Caki2 (cell line): Measurements from ENCODE around the gene TCEANC2. TPM values are rescaled to one million over a fixed set of nuclear protein-coding genes. Genes with fewer than 3 reads are reported as not detected.

Experiments
- DNase-seq: peaks from one replicate; pipeline ENCODE4 v3.0.0-alpha.2; 2015; ENCODE audit warnings: low read depth
- in situ Hi-C: cut with HindIII; loops from 2 replicates; pipeline ENCODE4 v1.10.0; 2016; ENCODE audit warnings: low sequenced_read_pairs, low pct_unique_long_range_greater_than_20kb, mixed read lengths
- total RNA-seq: library from RNA; depleted of rRNA; stranded (reverse); fragments of >200 nt; shearing (Covaris generic); gene quantifications from 2 replicates; pipeline ENCODE4 v1.2.3, GENCODE V29; 2014; ENCODE audit warnings: low replicate concordance; rRNA removed

TCEANC2 gene
- total RNA-seq, 1 experiment from 2014 or later: 2.3 TPM

- in situ Hi-C loops: no loop called here
- DNase-seq: no peak
These were observed 88.9 kb downstream of the TCEANC2 start for GRCh38 chr1:54142146-54142900.

GRCh38 chr1:54144366-54144765 is 91.0 kb downstream of the TCEANC2 start:
- no peak for DNase-seq
- in situ Hi-C loops: no loop called here

- in situ Hi-C loops: no loop called here
- DNase-seq: no peak
These were observed 96.3 kb downstream of the TCEANC2 start for GRCh38 chr1:54149734-54150133.

- in situ Hi-C loops: no loop called here
- DNase-seq: no peak
These were observed 97.6 kb downstream of the TCEANC2 start for GRCh38 chr1:54151013-54151412.

GRCh38 chr1:54152696-54153095 is 99.3 kb downstream of the TCEANC2 start, which contains the start of gene CDCP2:
Gene CDCP2 (minus strand): TSS chr1:54153000. CDS start chr1:54152922, 78 bp downstream.
- in situ Hi-C loops: no loop called here
- no peak for DNase-seq

GRCh38 chr1:54153535-54154439 is 100.4 kb downstream of the TCEANC2 start:
- in situ Hi-C loops: no loop called here
- DNase-seq: no peak

Other genes starting within 250 kb of the TCEANC2 start
- 43.0 and 53.3 TPM in 2 replicates for gene NDC1, start 215.3 kb upstream of the TCEANC2 start, total RNA-seq
- gene YIPF1, start 163.8 kb upstream of the TCEANC2 start, total RNA-seq: 27.0 and 32.4 TPM in 2 replicates
- 0.27 and 18.9 TPM in 2 replicates for gene DIO1, start 159.4 kb upstream of the TCEANC2 start, total RNA-seq
- gene IFT25, start 107.9 kb upstream of the TCEANC2 start, total RNA-seq: 48.5 and 49.9 TPM in 2 replicates
- 51.2 and 56.4 TPM in 2 replicates for gene LRRC42, start 107.3 kb upstream of the TCEANC2 start, total RNA-seq
- not detected in 2 replicates for gene LDLRAD1, start 35.4 kb upstream of the TCEANC2 start, total RNA-seq
- 109 and 146 TPM in 2 replicates for gene TMEM59, start 404 bp upstream of the TCEANC2 start, total RNA-seq
- not detected in 2 replicates for gene CDCP2, start 99.4 kb downstream of the TCEANC2 start, total RNA-seq
- gene CYB5RL, start 146.4 kb downstream of the TCEANC2 start, total RNA-seq: 3.6 and 3.8 TPM in 2 replicates
- gene MRPL37, start 146.6 kb downstream of the TCEANC2 start, total RNA-seq: 112 and 142 TPM in 2 replicates